Activated CD8-positive, alpha-beta T cell treated with anti-CD3 and anti-CD28 coated beads for 36 hours (primary cell): ENCODE measurements around the gene TJP2. TPM values are rescaled to one million over a fixed set of nuclear protein-coding genes. Genes with fewer than 3 reads are reported as not detected.

Source experiments
- ATAC-seq: fragments of 200-7000 bp; cut with Tn5 transposase; one replicate; pipeline ENCODE4 v1.10.0; 2021; ENCODE audit warnings: mild to moderate bottlenecking, moderate library complexity
- CTCF ChIA-PET: fragments of 350-600 bp; sonication (Branson Sonifier 250); formaldehyde crosslinking; loops from one replicate; lab custom pipeline; 2021; ENCODE audit warnings: antibody characterized with exemption; lab: Charles Lee
- POLR2A ChIA-PET: fragments of 350-600 bp; sonication (Branson Sonifier 250); formaldehyde crosslinking; loops from one replicate; lab custom pipeline; 2021; ENCODE audit warnings: antibody characterized with exemption; lab: Charles Lee
- DNase-seq: peaks from one replicate; pipeline ENCODE4 v3.0.0-alpha.2; 2020
- H3K27ac Mint-ChIP-seq: one replicate; pipeline ENCODE4 v1.8.0; 2021; ENCODE audit warnings: mild to moderate bottlenecking, mixed read lengths
- H3K27me3 Mint-ChIP-seq: one replicate; pipeline ENCODE4 v1.8.0; 2021; ENCODE audit warnings: mixed read lengths
- H3K36me3 Mint-ChIP-seq: one replicate; pipeline ENCODE4 v1.8.0; 2021; ENCODE audit warnings: low read depth, mixed read lengths
- H3K4me1 Mint-ChIP-seq: one replicate; pipeline ENCODE4 v1.8.0; 2021; ENCODE audit warnings: low read depth, mixed read lengths
- H3K4me3 Mint-ChIP-seq: one replicate; pipeline ENCODE4 v1.8.0; 2021; ENCODE audit warnings: mild to moderate bottlenecking, moderate library complexity, mixed read lengths
- H3K9me3 Mint-ChIP-seq: one replicate; pipeline ENCODE4 v1.8.0; 2021; ENCODE audit warnings: mixed read lengths
- CTCF ChIP-seq: fragments of 200-600 bp; IDR thresholded peaks from one replicate; pipeline ENCODE4 v1.8.0; 2022; ENCODE audit warnings: antibody characterized with exemption, mild to moderate bottlenecking
- intact Hi-C: fragments of 100-400 bp; cut with micrococcal nuclease; formaldehyde crosslinking; loops from one replicate; pipeline ENCODE4 v1.10.0; 2022
- total RNA-seq, 2 experiments: library from RNA; stranded (reverse); gene quantifications; one replicate each; pipeline ENCODE4 v1.2.3, GENCODE V29; 2021

Gene TJP2
- total RNA-seq, 2 experiments from 2014 or later = 3.7 to 3.9 TPM

DNA sequence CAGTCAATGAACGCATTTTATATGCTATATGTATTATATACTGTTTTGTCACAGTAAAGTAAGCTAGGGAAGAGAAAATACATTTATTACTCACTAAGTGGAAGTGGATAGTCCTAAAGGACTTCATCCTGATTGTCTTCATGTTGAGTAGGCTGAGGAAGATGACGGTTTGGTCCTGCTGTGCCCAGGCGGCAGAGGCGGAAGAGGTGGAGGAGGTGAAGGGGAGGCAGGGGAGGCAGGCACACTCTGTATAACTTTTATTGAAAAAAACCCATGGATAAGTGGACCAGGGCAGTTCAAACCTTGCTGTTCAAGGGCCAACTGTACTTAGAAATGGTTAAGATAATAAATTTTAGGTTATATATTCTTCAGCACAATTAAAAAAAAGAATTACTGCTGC is 28.5 kb downstream of the TJP2 start:
- Mint-ChIP-seq H3K4me3 (no peak overlapping the region), H3K9me3 (no peaks in the 10 kb centered on the region), H3K4me1 (peaks cover 5% of the 10 kb centered on the region), H3K27ac (no peak overlapping the region), H3K27me3 (no peaks in the 10 kb centered on the region), H3K36me3 (no peaks in the 10 kb centered on the region)
- POLR2A ChIA-PET = no interaction called here
- no peak for TF ChIP-seq CTCF
- ATAC-seq (no peak), DNase-seq (no peak)
- intact Hi-C loops = no loop called here
- CTCF ChIA-PET = interaction anchor here (2.8 kb wide), 1 partner anchor 10 kb away, joined by 9 read pairs; no protein-coding TSS in a partner anchor

GRCh38 chr9:69204326-69204725 is 30.2 kb downstream of the TJP2 start:
- ChIA-PET CTCF (interaction anchor here (1.5 kb wide), 1 partner anchor 11 kb away, joined by 5 read pairs; no protein-coding TSS in a partner anchor), POLR2A (no interaction called here)
- DNase-seq = no peak
- Mint-ChIP-seq H3K4me3 (no peak overlapping the region), H3K27me3 (no peaks in the 10 kb centered on the region), H3K9me3 (no peaks in the 10 kb centered on the region), H3K36me3 (no peaks in the 10 kb centered on the region), H3K27ac (no peak overlapping the region), H3K4me1 (peaks cover 5% of the 10 kb centered on the region)
- ATAC-seq = no peak
- intact Hi-C loops = no loop called here
- no peak for TF ChIP-seq CTCF

DNA sequence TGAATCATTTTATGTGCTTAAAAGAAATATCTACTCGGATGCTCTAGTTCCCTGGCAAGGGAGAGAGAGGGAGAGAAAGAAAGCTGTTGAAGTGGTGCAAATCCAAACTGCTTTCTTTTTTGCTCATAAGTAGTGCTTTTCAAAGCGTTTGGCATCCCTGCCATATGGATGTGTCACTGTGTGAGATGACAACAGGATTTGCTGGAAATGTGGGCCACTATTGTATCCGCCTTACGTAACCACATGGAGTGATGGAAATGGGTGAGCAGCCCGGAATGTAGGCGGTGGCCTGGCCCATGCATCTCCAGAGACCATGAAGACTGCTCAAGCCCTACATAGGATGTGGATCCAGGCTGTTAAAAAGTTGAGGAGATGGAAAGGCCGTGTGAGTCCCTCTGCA is 30.8 kb downstream of the TJP2 start:
- intact Hi-C loops = no loop called here
- no peak for TF ChIP-seq CTCF
- Mint-ChIP-seq H3K4me3 (no peak overlapping the region), H3K36me3 (no peaks in the 10 kb centered on the region), H3K27ac (no peak overlapping the region), H3K4me1 (peaks cover 4% of the 10 kb centered on the region), H3K27me3 (no peaks in the 10 kb centered on the region), H3K9me3 (no peaks in the 10 kb centered on the region)
- ATAC-seq = no peak
- CTCF ChIA-PET = interaction anchor here (1.2 to 1.5 kb wide), 2 partner anchors 12 to 19 kb away, joined by 3 to 5 read pairs; no protein-coding TSS in a partner anchor
- no peak for DNase-seq
- POLR2A ChIA-PET = interaction anchor here (0.6 kb wide), 1 partner anchor 113 kb away, joined by 3 read pairs; no protein-coding TSS in a partner anchor

DNA sequence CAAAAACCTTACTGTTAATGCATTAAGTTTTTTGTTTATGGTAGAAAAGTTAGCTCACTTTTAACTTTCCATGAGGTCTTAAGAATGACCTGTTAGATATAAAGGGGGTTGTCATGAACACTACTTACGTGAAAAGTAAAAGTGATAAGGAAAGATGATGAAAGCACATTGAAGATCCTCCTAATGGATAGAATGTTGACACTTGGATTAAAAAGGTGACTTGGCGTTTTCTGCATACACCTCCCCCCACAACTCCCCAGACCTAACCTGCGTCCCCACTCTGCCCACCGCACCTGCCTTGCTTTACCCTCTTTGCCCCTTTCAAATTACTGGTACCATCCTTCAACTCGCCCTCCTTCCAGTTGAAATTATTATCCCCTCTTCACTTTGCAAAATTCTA is 32.0 kb downstream of the TJP2 start:
- Mint-ChIP-seq H3K27ac (no peak overlapping the region), H3K9me3 (no peaks in the 10 kb centered on the region), H3K36me3 (no peaks in the 10 kb centered on the region), H3K4me1 (no peaks in the 10 kb centered on the region), H3K4me3 (no peak overlapping the region), H3K27me3 (no peaks in the 10 kb centered on the region)
- CTCF ChIA-PET = interaction anchor here (0.6 to 1.2 kb wide), 2 partner anchors 18 to 128 kb away, joined by 3 to 4 read pairs; no protein-coding TSS in a partner anchor
- ATAC-seq = no peak
- no peak for TF ChIP-seq CTCF
- DNase-seq = no peak
- POLR2A ChIA-PET = no interaction called here
- intact Hi-C loops = no loop called here

DNA sequence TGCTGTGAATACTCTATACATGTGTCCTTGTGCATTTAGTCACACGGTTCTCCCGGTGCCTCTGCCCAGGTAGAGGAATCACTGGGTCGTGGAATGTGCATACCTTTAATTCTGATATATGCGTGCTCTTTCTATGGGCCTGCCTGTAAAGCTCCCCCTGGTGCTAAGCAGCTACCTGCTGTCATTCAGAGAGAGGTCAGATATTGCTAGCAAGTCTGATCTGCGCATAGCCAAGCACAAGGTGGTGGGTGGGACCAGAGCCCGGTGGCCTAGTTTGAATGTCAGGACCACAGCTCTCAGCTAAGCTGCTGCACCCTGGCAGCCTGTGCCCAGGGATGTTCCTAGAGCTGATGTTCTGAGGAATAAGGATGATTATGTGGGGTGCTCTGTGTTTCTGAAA is 33.4 kb downstream of the TJP2 start:
- Mint-ChIP-seq H3K27me3 (no peaks in the 10 kb centered on the region), H3K9me3 (no peaks in the 10 kb centered on the region), H3K4me3 (no peak overlapping the region), H3K36me3 (no peaks in the 10 kb centered on the region), H3K4me1 (no peaks in the 10 kb centered on the region), H3K27ac (no peak overlapping the region)
- CTCF ChIA-PET = interaction anchor here (1.2 to 2.2 kb wide), 2 partner anchors 11 to 14 kb away, joined by 4 to 11 read pairs; no protein-coding TSS in a partner anchor
- intact Hi-C loops = no loop called here
- POLR2A ChIA-PET = no interaction called here
- TF ChIP-seq CTCF = no peak
- DNase-seq = no peak
- no peak for ATAC-seq
